Erythroblast (primary cell): ENCODE measurements around the gene NPFFR1.

Source experiments
- GATA1 ChIP-seq: IDR thresholded peaks from 2 replicates; pipeline ENCODE4 v1.6.1; 2011; ENCODE audit warnings: low read depth, mild to moderate bottlenecking, control low read depth, low read length, moderate library complexity
- POLR2A ChIP-seq: IDR thresholded peaks from 2 replicates; pipeline ENCODE4 v1.6.1; 2011; ENCODE audit warnings: mild to moderate bottlenecking, low read length

- TF ChIP-seq POLR2A (no peak), GATA1 (no peak)
These were observed 19.9 kb upstream of the NPFFR1 start for GRCh38 chr10:70303730-70304129.
